ENCODE results near the gene TRPM1.

The TRPM1 gene

DNA sequence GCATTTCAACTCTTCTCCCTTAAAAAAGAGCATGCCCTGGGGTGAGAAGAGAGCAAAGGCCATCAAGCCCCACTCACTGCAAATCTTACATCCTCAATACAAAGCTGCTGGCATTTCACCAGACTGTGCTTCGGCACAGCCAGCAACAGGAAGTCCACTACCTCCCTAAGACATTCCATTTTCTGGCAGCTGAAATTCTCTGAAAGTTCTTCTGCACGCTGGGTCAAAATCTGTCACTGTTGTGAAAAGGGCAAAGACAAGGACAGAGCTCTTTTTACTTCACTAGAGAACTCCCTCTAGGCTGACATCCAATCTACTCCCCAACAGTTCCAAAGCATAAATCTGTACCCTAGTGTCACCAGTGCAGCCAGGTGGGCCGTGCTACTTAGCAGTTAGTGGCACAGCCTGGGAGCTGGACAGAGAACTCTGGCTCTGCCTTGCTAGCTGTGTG, 116.4 kb downstream of the TRPM1 start:
- TF ChIP-seq ZNF654 (tag by site-specific recombination; IDR thresholded peaks at IDR 0.05; ENCODE audit: low read depth) (no peak), ZNF140 (tag by site-specific recombination; IDR thresholded peaks at IDR 0.05) (no peak), ZNF221 (tag by site-specific recombination; IDR thresholded peaks at IDR 0.05; ENCODE audit: borderline replicate concordance) (no peak), GLI2 (tag by site-specific recombination; IDR thresholded peaks at IDR 0.05; ENCODE audit: borderline replicate concordance, low read depth) (no peak), REPIN1 (tag by site-specific recombination; IDR thresholded peaks at IDR 0.05; ENCODE audit: low read depth) (no peak), ZNF433 (tag by site-specific recombination; IDR thresholded peaks at IDR 0.05; ENCODE audit: low read depth) (no peak), IKZF3 (tag by site-specific recombination; IDR thresholded peaks at IDR 0.05) (no peak), ZNF112 (tag by site-specific recombination; IDR thresholded peaks at IDR 0.05) (no peak), ZNF747 (tag by site-specific recombination; IDR thresholded peaks at IDR 0.05) (no peak), GLI4 (tag by site-specific recombination; IDR thresholded peaks at IDR 0.05) (no peak), ZNF549 (tag by site-specific recombination; IDR thresholded peaks at IDR 0.05) (no peak), EGR2 (tag by site-specific recombination; IDR thresholded peaks at IDR 0.05; ENCODE audit: low read depth) (no peak), ZNF155 (tag by site-specific recombination; IDR thresholded peaks at IDR 0.05) (no peak), ZNF621 (tag by site-specific recombination; IDR thresholded peaks at IDR 0.05) (no peak), ZNF223 (tag by site-specific recombination; IDR thresholded peaks at IDR 0.05) (no peak), ZNF335 (tag by site-specific recombination; conservative IDR thresholded peaks at IDR 0.05) (no peak), ZNF473 (tag by site-specific recombination; IDR thresholded peaks at IDR 0.05) (no peak)
- TF ChIP-seq, protein P1, sequence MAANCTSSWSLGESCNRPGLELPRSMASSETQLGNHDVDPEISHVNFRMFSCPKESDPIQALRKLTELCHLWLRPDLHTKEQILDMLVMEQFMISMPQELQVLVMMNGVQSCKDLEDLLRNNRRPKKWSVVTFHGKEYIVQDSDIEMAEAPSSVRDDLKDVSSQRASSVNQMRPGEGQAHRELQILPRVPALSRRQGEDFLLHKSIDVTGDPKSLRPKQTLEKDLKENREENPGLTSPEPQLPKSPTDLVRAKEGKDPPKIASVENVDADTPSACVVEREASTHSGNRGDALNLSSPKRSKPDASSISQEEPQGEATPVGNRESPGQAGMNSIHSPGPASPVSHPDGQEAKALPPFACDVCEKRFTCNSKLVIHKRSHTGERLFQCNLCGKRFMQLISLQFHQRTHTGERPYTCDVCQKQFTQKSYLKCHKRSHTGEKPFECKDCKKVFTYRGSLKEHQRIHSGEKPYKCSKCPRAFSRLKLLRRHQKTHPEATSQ (tag by site-specific recombination; IDR thresholded peaks at IDR 0.05): no peak
- TF ChIP-seq, protein P2, sequence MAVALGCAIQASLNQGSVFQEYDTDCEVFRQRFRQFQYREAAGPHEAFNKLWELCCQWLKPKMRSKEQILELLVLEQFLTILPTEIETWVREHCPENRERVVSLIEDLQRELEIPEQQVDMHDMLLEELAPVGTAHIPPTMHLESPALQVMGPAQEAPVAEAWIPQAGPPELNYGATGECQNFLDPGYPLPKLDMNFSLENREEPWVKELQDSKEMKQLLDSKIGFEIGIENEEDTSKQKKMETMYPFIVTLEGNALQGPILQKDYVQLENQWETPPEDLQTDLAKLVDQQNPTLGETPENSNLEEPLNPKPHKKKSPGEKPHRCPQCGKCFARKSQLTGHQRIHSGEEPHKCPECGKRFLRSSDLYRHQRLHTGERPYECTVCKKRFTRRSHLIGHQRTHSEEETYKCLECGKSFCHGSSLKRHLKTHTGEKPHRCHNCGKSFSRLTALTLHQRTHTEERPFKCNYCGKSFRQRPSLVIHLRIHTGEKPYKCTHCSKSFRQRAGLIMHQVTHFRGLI (tag by site-specific recombination; IDR thresholded peaks at IDR 0.05): no peak
- TF ChIP-seq, protein P3, sequence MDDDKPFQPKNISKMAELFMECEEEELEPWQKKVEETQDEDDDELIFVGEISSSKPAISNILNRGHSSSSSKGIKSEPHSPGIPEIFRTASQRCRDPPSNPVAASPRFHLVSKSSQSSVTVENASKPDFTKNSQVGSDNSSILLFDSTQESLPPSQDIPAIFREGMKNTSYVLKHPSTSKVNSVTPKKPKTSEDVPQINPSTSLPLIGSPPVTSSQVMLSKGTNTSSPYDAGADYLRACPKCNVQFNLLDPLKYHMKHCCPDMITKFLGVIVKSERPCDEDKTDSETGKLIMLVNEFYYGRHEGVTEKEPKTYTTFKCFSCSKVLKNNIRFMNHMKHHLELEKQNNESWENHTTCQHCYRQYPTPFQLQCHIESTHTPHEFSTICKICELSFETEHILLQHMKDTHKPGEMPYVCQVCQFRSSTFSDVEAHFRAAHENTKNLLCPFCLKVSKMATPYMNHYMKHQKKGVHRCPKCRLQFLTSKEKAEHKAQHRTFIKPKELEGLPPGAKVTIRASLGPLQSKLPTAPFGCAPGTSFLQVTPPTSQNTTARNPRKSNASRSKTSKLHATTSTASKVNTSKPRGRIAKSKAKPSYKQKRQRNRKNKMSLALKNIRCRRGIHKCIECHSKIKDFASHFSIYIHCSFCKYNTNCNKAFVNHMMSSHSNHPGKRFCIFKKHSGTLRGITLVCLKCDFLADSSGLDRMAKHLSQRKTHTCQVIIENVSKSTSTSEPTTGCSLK (tag by site-specific recombination; IDR thresholded peaks at IDR 0.05): no peak
- no peak overlapping the region for H3K4me3 ChIP-seq (ENCODE audit: low read depth, low read length)
- peaks cover 2% of the 10 kb centered on the region for H3K4me1 ChIP-seq (ENCODE audit: control insufficient read depth, insufficient read depth, low read length)
- CTCF ChIA-PET: interaction anchor here (0.6 to 1.5 kb wide), 3 partner anchors 12 to 255 kb away, joined by 3 to 5 read pairs (median 5); no protein-coding TSS in a partner anchor
- H3K9me3 ChIP-seq (ENCODE audit: control insufficient read depth, insufficient read depth, low read depth, low read length): no peaks in the 10 kb centered on the region
- H3K36me3 ChIP-seq (ENCODE audit: control insufficient read depth in 2 of 2, insufficient read depth in 1 of 2, low read length in 2 of 2): peaks cover 0 to 5% of the 10 kb centered on the region in 2 experiments; a peak in 1 of 3 replicates
- POLR2A ChIA-PET: no interaction called here
- H3K27ac ChIP-seq (ENCODE audit: extremely low read depth, low read depth, low read length): no peak overlapping the region

DNA sequence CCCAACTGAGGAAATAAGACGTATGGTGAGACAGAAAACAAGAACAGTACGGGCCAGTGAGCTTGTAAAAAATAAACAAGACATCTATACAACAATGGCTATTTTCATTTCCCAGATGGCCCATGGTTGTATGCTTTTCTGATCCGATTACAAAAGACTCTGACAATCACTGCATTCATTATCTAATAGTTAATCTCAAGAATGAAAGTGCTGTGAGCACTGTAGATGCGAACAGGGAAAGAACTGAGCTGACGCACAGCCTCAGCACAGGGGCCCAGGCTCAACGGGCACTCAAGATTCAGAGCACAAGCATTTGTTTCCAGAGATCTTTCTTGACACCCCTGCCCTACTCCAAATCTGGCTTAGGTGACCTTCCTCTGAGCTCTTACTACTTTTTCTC, 117.0 kb downstream of the TRPM1 start:
- Histone ChIP-seq H3K9me3 (ENCODE audit: control insufficient read depth, insufficient read depth, low read depth, low read length) (no peaks in the 10 kb centered on the region), H3K4me3 (ENCODE audit: low read depth, low read length) (no peak overlapping the region), H3K27ac (ENCODE audit: extremely low read depth, low read depth, low read length) (no peak overlapping the region), H3K36me3 (ENCODE audit: control insufficient read depth in 2 of 2, insufficient read depth in 1 of 2, low read length in 2 of 2) (peaks cover 0 to 10% of the 10 kb centered on the region in 2 experiments; a peak in 1 of 3 replicates), H3K4me1 (ENCODE audit: control insufficient read depth, insufficient read depth, low read length) (peaks cover 2% of the 10 kb centered on the region)
- POLR2A ChIA-PET: no interaction called here
- CTCF ChIA-PET: interaction anchor here (1.5 kb wide), 1 partner anchor 144 kb away, joined by 5 read pairs; no protein-coding TSS in a partner anchor
- no peak for TF ChIP-seq ZNF274 (IDR thresholded peaks at IDR 0.05; ENCODE audit: low read length)
- TF ChIP-seq ZNF274 (tag by site-specific recombination; IDR thresholded peaks at IDR 0.05; ENCODE audit: borderline replicate concordance): no peak
- TF ChIP-seq ZNF677 (tag by site-specific recombination; IDR thresholded peaks at IDR 0.05): no peak
- TF ChIP-seq, protein P4, sequence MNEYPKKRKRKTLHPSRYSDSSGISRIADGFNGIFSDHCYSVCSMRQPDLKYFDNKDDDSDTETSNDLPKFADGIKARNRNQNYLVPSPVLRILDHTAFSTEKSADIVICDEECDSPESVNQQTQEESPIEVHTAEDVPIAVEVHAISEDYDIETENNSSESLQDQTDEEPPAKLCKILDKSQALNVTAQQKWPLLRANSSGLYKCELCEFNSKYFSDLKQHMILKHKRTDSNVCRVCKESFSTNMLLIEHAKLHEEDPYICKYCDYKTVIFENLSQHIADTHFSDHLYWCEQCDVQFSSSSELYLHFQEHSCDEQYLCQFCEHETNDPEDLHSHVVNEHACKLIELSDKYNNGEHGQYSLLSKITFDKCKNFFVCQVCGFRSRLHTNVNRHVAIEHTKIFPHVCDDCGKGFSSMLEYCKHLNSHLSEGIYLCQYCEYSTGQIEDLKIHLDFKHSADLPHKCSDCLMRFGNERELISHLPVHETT (tag by site-specific recombination; IDR thresholded peaks at IDR 0.05): no peak
- TF ChIP-seq ZNF202 (tag by site-specific recombination; IDR thresholded peaks at IDR 0.05; ENCODE audit: borderline replicate concordance): no peak
- TF ChIP-seq ZNF560 (tag by site-specific recombination; IDR thresholded peaks at IDR 0.05; ENCODE audit: borderline replicate concordance): no peak
- TF ChIP-seq ZFP3 (tag by site-specific recombination; IDR thresholded peaks at IDR 0.05; ENCODE audit: low read depth): no peak
- no peak for TF ChIP-seq ZNF529 (tag by site-specific recombination; IDR thresholded peaks at IDR 0.05; ENCODE audit: insufficient replicate concordance)
